HG03457 (cell line): ENCODE results near the gene IGFL2.
"Not testable (repeated sequence)": the region's sequence is repeated elsewhere in the genome, so short reads cannot be mapped to it uniquely, and the experiment has no call there.

Experiments used
- ATAC-seq: cut with Tn5 transposase; IDR thresholded peaks from one replicate; pipeline ENCODE4 v1.9.1; 2021; ENCODE audit warnings: moderate number of reproducible peaks; ENCODE audit not compliant: unreplicated experiment

Gene IGFL2

DNA sequence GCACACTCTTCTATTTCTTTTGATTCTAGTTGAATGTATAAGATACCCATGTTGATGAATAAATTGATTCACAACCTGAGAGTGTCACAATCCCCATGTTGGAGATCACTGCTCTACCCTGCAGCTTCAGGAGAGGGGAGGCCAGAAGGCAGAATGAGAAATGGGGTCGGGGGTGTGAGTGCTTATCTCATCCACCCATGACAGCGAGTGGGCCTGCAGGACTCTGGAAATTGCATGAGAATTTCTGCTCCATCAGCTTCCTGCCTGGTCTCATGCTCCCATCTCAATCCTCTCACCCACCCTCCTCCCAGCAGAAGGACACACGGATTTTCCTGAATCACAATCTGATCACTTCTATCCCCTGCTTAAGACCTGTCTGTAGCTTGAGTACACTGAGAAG is 58.6 kb downstream of the IGFL2 start:
- no peak for ATAC-seq

DNA sequence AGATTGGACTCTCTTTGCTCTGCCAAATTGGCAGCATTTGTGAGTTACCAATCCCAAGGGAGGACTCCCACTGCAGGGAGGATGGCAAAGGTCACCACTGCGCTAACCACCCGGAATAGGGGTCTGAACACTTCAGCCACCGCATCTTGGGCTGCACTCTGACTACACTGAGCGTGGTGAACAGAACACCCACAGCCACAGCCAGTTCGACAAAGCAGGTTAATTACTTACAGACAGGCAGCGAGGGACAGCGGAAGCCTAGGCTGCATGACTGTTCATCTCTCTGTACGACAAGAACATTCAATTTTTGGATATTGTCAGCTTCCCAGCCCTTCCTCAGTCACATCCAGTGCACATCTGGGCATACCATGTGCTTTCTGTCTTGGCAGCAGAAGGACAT is 59.8 kb downstream of the IGFL2 start:
- not testable (repeated sequence) for ATAC-seq

DNA sequence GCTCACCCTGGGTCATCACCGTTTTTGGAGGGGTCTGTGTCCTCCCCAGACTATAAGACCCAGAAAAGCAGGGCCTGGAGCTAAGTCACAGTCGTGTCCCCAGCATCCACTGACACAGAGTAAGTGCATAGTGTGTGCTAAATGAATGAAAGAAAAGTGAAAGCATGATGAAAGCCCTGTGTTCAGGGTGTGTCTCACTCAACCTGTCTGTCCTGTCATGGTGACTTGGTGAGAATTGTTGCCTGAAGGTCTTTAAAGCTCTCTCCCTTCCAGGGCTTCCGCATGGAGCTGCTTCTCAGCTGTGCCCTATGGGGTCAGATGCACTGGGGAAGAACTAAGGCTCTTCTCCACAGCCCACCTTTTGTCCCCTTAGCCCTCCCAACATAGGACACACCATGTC is 61.0 kb downstream of the IGFL2 start:
- ATAC-seq, result no peak

DNA sequence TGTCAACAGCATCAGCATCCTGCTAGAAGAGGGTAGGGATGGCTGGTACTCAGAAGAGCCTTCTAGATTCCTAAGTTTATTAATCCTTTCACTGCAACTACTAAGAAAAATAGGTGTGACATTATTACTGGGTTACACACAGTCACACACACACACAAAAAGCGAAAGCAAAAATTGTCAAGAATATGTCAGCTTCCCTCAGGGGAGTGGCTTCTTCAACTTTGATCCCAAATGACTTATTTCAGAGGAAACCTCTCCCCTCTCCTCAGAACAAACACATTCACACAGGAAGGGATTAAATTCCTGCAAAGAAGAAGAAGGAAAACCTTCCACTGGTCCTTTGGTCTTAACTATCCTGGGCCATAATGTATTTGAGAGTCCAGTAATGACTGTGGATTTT is 61.4 kb downstream of the IGFL2 start:
- no peak for ATAC-seq

DNA sequence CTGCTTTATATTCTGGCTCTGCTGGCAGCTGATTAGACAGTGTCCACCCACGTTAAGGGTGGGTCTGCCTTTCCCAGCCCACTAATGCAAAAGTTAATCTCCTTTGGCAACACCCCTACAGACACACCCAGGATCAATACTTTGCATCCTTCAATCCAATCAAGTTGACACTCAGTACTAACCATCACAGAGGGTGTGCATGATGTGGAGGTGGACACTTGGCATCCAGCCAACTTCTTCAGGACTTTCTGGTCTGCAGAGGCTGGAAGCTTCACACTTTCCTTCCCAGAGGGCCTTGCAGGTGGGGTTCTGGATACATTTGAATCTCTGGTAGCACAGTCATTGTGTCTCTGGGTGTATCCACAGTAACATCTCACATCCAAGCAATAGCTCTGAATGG is 62.6 kb downstream of the IGFL2 start:
- no peak for ATAC-seq
